OCI-LY1 (cell line): ENCODE data around the gene ADAMTSL1.

Experiments used
- H2AFZ ChIP-seq: fragments of 200-600 bp; sonication (generic), shearing (Covaris generic); 2 replicates; pipeline ENCODE4 v1.6.0; 2014; ENCODE audit warnings: antibody characterized with exemption, mild to moderate bottlenecking, low read length
- H3F3A ChIP-seq: fragments of 200-600 bp; sonication (generic), shearing (Covaris generic); 2 replicates; pipeline ENCODE4 v1.6.0; 2014; ENCODE audit warnings: mild to moderate bottlenecking, antibody characterized with exemption, low read length, moderate library complexity; ENCODE audit not compliant: insufficient read depth
- H3K27ac ChIP-seq: fragments of 200-600 bp; sonication (generic); 2 replicates; pipeline ENCODE4 v1.5.1; 2014; ENCODE audit warnings: low read length, mixed run types, mild to moderate bottlenecking, low read depth; ENCODE audit not compliant: poor library complexity, severe bottlenecking
- H3K27me3 ChIP-seq: fragments of 200-600 bp; sonication (generic); 2 replicates; pipeline ENCODE4 v1.6.0; 2014; ENCODE audit warnings: antibody characterized with exemption, mild to moderate bottlenecking, low read length, moderate library complexity; ENCODE audit not compliant: insufficient read depth
- H3K36me3 ChIP-seq: fragments of 200-600 bp; sonication (generic); 2 replicates; pipeline ENCODE4 v1.6.1; 2014; ENCODE audit warnings: mild to moderate bottlenecking, antibody characterized with exemption, low read length, moderate library complexity, mixed read lengths; ENCODE audit not compliant: insufficient read depth
- H3K4me1 ChIP-seq: fragments of 200-600 bp; sonication (generic); 2 replicates; pipeline ENCODE4 v1.5.1; 2014; ENCODE audit warnings: mild to moderate bottlenecking, low read length, moderate library complexity; ENCODE audit not compliant: insufficient read depth, severe bottlenecking
- H3K4me2 ChIP-seq: fragments of 200-600 bp; sonication (generic), shearing (Covaris generic); 2 replicates; pipeline ENCODE4 v1.6.1; 2014; ENCODE audit warnings: low read length
- H3K4me3 ChIP-seq: fragments of 200-600 bp; sonication (generic); 2 replicates; pipeline ENCODE4 v1.5.1; 2014; ENCODE audit warnings: low read length, low read depth, mild to moderate bottlenecking, mixed read lengths; ENCODE audit not compliant: poor library complexity, severe bottlenecking
- H3K79me2 ChIP-seq: fragments of 200-600 bp; shearing (Covaris generic); 2 replicates; pipeline ENCODE4 v1.6.1; 2016; ENCODE audit warnings: mixed run types, low read length, mixed read lengths; ENCODE audit not compliant: insufficient read depth
- H3K9ac ChIP-seq: fragments of 200-600 bp; sonication (generic), shearing (Covaris generic); 2 replicates; pipeline ENCODE4 v1.6.1; 2014; ENCODE audit warnings: mild to moderate bottlenecking, low read length, mixed read lengths
- H3K9me2 ChIP-seq: fragments of 200-600 bp; sonication (generic), shearing (Covaris generic); 2 replicates; pipeline ENCODE4 v1.6.1; 2014; ENCODE audit warnings: low read depth, mild to moderate bottlenecking, low read length, mixed read lengths
- H3K9me3 ChIP-seq: fragments of 200-600 bp; shearing (Covaris generic); 2 replicates; pipeline ENCODE4 v1.6.1; 2014; ENCODE audit warnings: low read length, mixed read lengths
- H4K20me1 ChIP-seq: fragments of 200-600 bp; sonication (generic), shearing (Covaris generic); 2 replicates; pipeline ENCODE4 v1.6.0; 2016; ENCODE audit warnings: mild to moderate bottlenecking, low read length; ENCODE audit not compliant: insufficient read depth
- EZH2 ChIP-seq: fragments of 200-600 bp; sonication (generic), shearing (Covaris generic); IDR thresholded peaks from 2 replicates; pipeline ENCODE4 v1.8.0; 2017; ENCODE audit warnings: borderline replicate concordance, mixed run types, mild to moderate bottlenecking, antibody characterized with exemption, low read length, moderate library complexity, mixed read lengths
- TF ChIP-seq, protein P1 (sequence below): fragments of 200-600 bp; sonication (generic), shearing (Covaris generic); IDR thresholded peaks from 2 replicates; pipeline ENCODE4 v1.5.1; 2017; ENCODE audit warnings: mild to moderate bottlenecking, antibody characterized with exemption, low read length, moderate library complexity, mixed read lengths

ADAMTSL1 gene

DNA sequence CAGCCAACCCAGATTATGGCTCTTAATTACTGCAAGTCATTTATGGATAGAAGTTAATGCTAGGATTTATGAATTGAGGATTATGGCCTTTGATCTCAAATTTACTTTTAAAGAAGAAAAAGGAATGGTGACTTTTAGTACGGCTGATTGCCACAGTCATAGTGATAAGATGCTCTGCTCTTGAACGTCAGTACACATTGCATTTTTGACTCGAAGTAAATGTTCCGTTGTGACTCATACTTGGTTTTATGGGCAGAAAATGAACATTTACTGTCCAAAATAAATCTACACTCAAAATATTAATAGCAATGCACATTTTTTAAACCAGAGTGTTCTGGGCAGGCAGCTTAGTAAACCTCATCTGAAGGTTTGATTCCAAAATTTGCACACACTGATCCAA, 830 bp downstream of the ADAMTSL1 start:
- Histone ChIP-seq H2AFZ (no peak overlapping the region), H3K9me3 (no peaks in the 10 kb centered on the region), H3K4me1 (no peaks in the 10 kb centered on the region), H3K36me3 (no peaks in the 10 kb centered on the region), H3K9ac (no peak overlapping the region), H3F3A (no peaks in the 10 kb centered on the region), H3K27ac (no peak overlapping the region), H3K79me2 (no peaks in the 10 kb centered on the region), H3K27me3 (no peaks in the 10 kb centered on the region), H3K9me2 (no peaks in the 10 kb centered on the region), H3K4me2 (no peak overlapping the region), H3K4me3 (no peak overlapping the region), H4K20me1 (no peaks in the 10 kb centered on the region)
- no peak for TF ChIP-seq EZH2
- TF ChIP-seq, protein P1, sequence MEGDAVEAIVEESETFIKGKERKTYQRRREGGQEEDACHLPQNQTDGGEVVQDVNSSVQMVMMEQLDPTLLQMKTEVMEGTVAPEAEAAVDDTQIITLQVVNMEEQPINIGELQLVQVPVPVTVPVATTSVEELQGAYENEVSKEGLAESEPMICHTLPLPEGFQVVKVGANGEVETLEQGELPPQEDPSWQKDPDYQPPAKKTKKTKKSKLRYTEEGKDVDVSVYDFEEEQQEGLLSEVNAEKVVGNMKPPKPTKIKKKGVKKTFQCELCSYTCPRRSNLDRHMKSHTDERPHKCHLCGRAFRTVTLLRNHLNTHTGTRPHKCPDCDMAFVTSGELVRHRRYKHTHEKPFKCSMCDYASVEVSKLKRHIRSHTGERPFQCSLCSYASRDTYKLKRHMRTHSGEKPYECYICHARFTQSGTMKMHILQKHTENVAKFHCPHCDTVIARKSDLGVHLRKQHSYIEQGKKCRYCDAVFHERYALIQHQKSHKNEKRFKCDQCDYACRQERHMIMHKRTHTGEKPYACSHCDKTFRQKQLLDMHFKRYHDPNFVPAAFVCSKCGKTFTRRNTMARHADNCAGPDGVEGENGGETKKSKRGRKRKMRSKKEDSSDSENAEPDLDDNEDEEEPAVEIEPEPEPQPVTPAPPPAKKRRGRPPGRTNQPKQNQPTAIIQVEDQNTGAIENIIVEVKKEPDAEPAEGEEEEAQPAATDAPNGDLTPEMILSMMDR = no peak

DNA sequence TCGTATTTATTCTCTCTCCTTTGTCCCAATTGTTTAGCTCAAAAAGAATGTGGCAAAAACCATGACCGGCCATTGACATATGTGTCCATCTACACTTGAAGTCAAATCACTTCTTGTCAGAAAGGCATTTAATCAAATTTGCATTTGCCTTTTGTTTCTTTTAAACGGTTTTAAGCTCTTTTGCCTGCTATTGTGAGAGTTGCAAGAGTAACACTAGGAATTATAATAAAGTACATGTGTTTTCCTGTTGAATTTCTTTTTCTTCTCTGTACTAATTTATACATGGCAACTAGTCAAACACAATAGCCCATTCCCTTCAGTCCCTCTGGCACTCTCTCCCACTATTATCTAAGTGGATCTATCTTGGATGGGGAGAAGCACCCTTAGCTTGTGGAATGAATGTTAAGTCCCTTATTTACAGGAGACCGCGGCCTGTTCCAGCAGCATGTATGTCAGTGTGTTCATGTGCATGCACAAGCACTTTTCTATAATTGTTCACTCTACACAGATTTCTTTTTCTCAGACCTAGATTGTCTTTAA, 3.2 kb downstream of the ADAMTSL1 start:
- Histone ChIP-seq H4K20me1 (no peaks in the 10 kb centered on the region), H3K27ac (no peak overlapping the region), H3K4me1 (no peaks in the 10 kb centered on the region), H3K27me3 (no peaks in the 10 kb centered on the region), H3K36me3 (no peaks in the 10 kb centered on the region), H2AFZ (no peak overlapping the region), H3K9me2 (no peaks in the 10 kb centered on the region), H3K9me3 (no peaks in the 10 kb centered on the region), H3K4me3 (no peak overlapping the region), H3K4me2 (no peak overlapping the region), H3K9ac (no peak overlapping the region), H3F3A (no peaks in the 10 kb centered on the region), H3K79me2 (no peaks in the 10 kb centered on the region)
- TF ChIP-seq EZH2 = no peak
- TF ChIP-seq, protein P1 = no peak

DNA sequence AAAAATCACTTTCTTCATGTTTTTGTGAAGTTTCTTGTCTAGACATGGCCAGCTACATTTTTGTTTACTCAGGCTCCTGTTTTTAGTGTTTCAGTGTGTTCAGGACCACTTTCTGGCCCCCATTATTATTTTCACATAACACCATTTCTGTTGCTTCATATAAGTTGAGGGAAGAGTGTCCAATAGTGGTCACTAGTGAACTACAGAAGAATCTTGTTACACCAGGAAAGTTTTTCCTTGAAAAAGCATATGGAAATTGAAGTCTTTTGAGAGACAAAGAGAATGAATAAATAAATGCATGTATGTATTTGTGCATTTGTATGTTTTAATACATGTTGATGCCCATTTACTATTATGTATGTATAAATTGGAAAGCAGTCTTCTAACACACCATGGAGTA, 3.8 kb downstream of the ADAMTSL1 start:
- H3K36me3 ChIP-seq = no peaks in the 10 kb centered on the region
- H2AFZ ChIP-seq = no peak overlapping the region
- TF ChIP-seq EZH2 = no peak
- TF ChIP-seq, protein P1 = no peak
- H3K9ac ChIP-seq = no peak overlapping the region
- no peaks in the 10 kb centered on the region for H3K9me2 ChIP-seq
- no peaks in the 10 kb centered on the region for H3K79me2 ChIP-seq
- H3K4me2 ChIP-seq = no peak overlapping the region
- no peaks in the 10 kb centered on the region for H3F3A ChIP-seq
- no peak overlapping the region for H3K4me3 ChIP-seq
- no peaks in the 10 kb centered on the region for H3K4me1 ChIP-seq
- no peaks in the 10 kb centered on the region for H3K9me3 ChIP-seq
- H4K20me1 ChIP-seq = no peaks in the 10 kb centered on the region
- no peak overlapping the region for H3K27ac ChIP-seq
- H3K27me3 ChIP-seq = no peaks in the 10 kb centered on the region
